ENCODE data around the gene MRPL16.
"Not testable (repeated sequence)": the region's sequence is repeated elsewhere in the genome, so short reads cannot be mapped to it uniquely, and the experiment has no call there.

Gene MRPL16

GRCh38 chr11:59854871-59855270 lies 44.3 kb upstream of the MRPL16 start:
- no peak overlapping the region for H3K4me2 ChIP-seq (ENCODE audit: low read length)
- TF ChIP-seq, protein P1, sequence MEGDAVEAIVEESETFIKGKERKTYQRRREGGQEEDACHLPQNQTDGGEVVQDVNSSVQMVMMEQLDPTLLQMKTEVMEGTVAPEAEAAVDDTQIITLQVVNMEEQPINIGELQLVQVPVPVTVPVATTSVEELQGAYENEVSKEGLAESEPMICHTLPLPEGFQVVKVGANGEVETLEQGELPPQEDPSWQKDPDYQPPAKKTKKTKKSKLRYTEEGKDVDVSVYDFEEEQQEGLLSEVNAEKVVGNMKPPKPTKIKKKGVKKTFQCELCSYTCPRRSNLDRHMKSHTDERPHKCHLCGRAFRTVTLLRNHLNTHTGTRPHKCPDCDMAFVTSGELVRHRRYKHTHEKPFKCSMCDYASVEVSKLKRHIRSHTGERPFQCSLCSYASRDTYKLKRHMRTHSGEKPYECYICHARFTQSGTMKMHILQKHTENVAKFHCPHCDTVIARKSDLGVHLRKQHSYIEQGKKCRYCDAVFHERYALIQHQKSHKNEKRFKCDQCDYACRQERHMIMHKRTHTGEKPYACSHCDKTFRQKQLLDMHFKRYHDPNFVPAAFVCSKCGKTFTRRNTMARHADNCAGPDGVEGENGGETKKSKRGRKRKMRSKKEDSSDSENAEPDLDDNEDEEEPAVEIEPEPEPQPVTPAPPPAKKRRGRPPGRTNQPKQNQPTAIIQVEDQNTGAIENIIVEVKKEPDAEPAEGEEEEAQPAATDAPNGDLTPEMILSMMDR (IDR thresholded peaks at IDR 0.05; ENCODE audit: low read depth, low read length, poor library complexity, severe bottlenecking) = no peak
- no peak for TF ChIP-seq EZH2phosphoT487 (IDR thresholded peaks at IDR 0.05; ENCODE audit: borderline replicate concordance, low read length)
- no peaks in the 10 kb centered on the region for H3K9me2 ChIP-seq (replicated peaks; ENCODE audit: control insufficient read depth, low read length)
- no peak overlapping the region for H3K27ac ChIP-seq (ENCODE audit: low read depth, low read length)
- H3F3A ChIP-seq (ENCODE audit: control insufficient read depth, insufficient read depth) = no peaks in the 10 kb centered on the region
- H3K4me1 ChIP-seq (ENCODE audit: control insufficient read depth, low read length) = no peaks in the 10 kb centered on the region
- H3K79me2 ChIP-seq (ENCODE audit: control insufficient read depth, low read length) = no peaks in the 10 kb centered on the region
- H3K4me3 ChIP-seq (ENCODE audit: low read length) = no peak overlapping the region
- H3K9me3 ChIP-seq (ENCODE audit: control insufficient read depth, insufficient read depth, low read length) = no peaks in the 10 kb centered on the region
- no peaks in the 10 kb centered on the region for H3K36me3 ChIP-seq (ENCODE audit: control insufficient read depth, low read length)
- H3K27me3 ChIP-seq (ENCODE audit: control insufficient read depth, low read length) = peaks cover 7% of the 10 kb centered on the region; the same call in 1 of the 2 replicates
- no peaks in the 10 kb centered on the region for H4K20me1 ChIP-seq (ENCODE audit: control insufficient read depth, insufficient read depth, low read depth, low read length)

DNA sequence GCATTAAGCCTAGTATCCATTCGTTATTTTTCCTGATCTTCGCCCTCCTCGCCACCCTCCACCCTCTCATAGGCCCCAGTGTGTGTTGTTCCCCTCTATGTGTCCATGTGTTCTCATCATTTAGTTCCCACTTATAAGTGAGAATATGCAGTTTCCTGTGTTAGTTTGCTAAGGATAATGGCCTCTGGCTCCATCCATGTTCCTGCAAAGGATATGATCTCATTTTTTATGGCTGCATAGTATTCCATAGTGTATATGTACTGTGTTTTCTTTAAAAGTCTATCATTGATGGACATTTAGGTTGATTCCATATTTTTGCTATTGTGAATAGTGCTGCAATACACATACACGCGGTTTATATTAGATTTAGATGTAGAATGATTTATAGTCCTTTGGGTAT lies 40.8 kb upstream of the MRPL16 start:
- H3K79me2 ChIP-seq (ENCODE audit: control insufficient read depth, low read length); H3K27ac ChIP-seq (ENCODE audit: low read depth, low read length); H3K4me2 ChIP-seq (ENCODE audit: low read length); H3K4me1 ChIP-seq (ENCODE audit: control insufficient read depth, low read length); H3K4me3 ChIP-seq (ENCODE audit: low read length); H3K9me3 ChIP-seq (ENCODE audit: control insufficient read depth, insufficient read depth, low read length); H4K20me1 ChIP-seq (ENCODE audit: control insufficient read depth, insufficient read depth, low read depth, low read length); H3K36me3 ChIP-seq (ENCODE audit: control insufficient read depth, low read length); H3F3A ChIP-seq (ENCODE audit: control insufficient read depth, insufficient read depth); H3K27me3 ChIP-seq (ENCODE audit: control insufficient read depth, low read length); H3K9me2 ChIP-seq (replicated peaks; ENCODE audit: control insufficient read depth, low read length): not testable (repeated sequence)

DNA sequence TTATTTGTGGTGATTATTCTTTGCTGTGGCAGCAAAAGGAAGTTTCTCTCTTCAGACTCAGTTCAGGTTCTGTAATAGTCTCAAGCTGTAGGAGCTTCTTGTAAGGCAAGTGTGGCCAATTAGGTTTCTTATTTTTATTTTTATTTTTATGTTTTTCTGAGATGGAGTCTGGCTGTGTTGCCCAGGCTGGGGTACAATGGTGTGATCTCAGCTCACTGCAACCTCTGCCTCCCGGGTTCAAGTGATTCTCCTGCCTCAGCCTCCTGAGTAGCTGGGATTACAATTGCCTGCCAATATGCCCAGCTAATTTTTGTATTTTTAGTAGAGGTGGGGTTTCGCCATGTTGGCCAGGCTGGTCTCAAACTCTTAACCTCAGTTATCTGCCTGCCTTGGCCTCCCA lies 39.0 kb upstream of the MRPL16 start:
- not testable (repeated sequence) for H3K4me2 ChIP-seq (ENCODE audit: low read length); H3F3A ChIP-seq (ENCODE audit: control insufficient read depth, insufficient read depth); H3K9me3 ChIP-seq (ENCODE audit: control insufficient read depth, insufficient read depth, low read length); H4K20me1 ChIP-seq (ENCODE audit: control insufficient read depth, insufficient read depth, low read depth, low read length); H3K27ac ChIP-seq (ENCODE audit: low read depth, low read length); H3K4me3 ChIP-seq (ENCODE audit: low read length); H3K36me3 ChIP-seq (ENCODE audit: control insufficient read depth, low read length); H3K9me2 ChIP-seq (replicated peaks; ENCODE audit: control insufficient read depth, low read length); H3K4me1 ChIP-seq (ENCODE audit: control insufficient read depth, low read length); H3K79me2 ChIP-seq (ENCODE audit: control insufficient read depth, low read length); H3K27me3 ChIP-seq (ENCODE audit: control insufficient read depth, low read length)

- TF ChIP-seq, protein P1 (IDR thresholded peaks at IDR 0.05; ENCODE audit: low read depth, low read length, poor library complexity, severe bottlenecking) = no peak
- no peak for TF ChIP-seq EZH2phosphoT487 (IDR thresholded peaks at IDR 0.05; ENCODE audit: borderline replicate concordance, low read length)
- no peak overlapping the region for H3K27ac ChIP-seq (ENCODE audit: low read depth, low read length)
- no peaks in the 10 kb centered on the region for H4K20me1 ChIP-seq (ENCODE audit: control insufficient read depth, insufficient read depth, low read depth, low read length)
- H3K4me2 ChIP-seq (ENCODE audit: low read length) = no peak overlapping the region
- H3K4me3 ChIP-seq (ENCODE audit: low read length) = no peak overlapping the region
- H3F3A ChIP-seq (ENCODE audit: control insufficient read depth, insufficient read depth) = no peaks in the 10 kb centered on the region
- no peaks in the 10 kb centered on the region for H3K4me1 ChIP-seq (ENCODE audit: control insufficient read depth, low read length)
- H3K27me3 ChIP-seq (ENCODE audit: control insufficient read depth, low read length) = peaks cover 7% of the 10 kb centered on the region; the same call in 1 of the 2 replicates
- no peaks in the 10 kb centered on the region for H3K9me3 ChIP-seq (ENCODE audit: control insufficient read depth, insufficient read depth, low read length)
- H3K9me2 ChIP-seq (replicated peaks; ENCODE audit: control insufficient read depth, low read length) = no peaks in the 10 kb centered on the region
- no peaks in the 10 kb centered on the region for H3K36me3 ChIP-seq (ENCODE audit: control insufficient read depth, low read length)
- no peaks in the 10 kb centered on the region for H3K79me2 ChIP-seq (ENCODE audit: control insufficient read depth, low read length)
These were observed 38.6 kb upstream of the MRPL16 start for GRCh38 chr11:59849129-59849528.

- H3K27ac ChIP-seq (ENCODE audit: low read depth, low read length); H3K36me3 ChIP-seq (ENCODE audit: control insufficient read depth, low read length); H3K79me2 ChIP-seq (ENCODE audit: control insufficient read depth, low read length); H3K4me3 ChIP-seq (ENCODE audit: low read length); H3K9me2 ChIP-seq (replicated peaks; ENCODE audit: control insufficient read depth, low read length); H3F3A ChIP-seq (ENCODE audit: control insufficient read depth, insufficient read depth); H3K27me3 ChIP-seq (ENCODE audit: control insufficient read depth, low read length); H3K9me3 ChIP-seq (ENCODE audit: control insufficient read depth, insufficient read depth, low read length); H4K20me1 ChIP-seq (ENCODE audit: control insufficient read depth, insufficient read depth, low read depth, low read length); H3K4me2 ChIP-seq (ENCODE audit: low read length); H3K4me1 ChIP-seq (ENCODE audit: control insufficient read depth, low read length): not testable (repeated sequence)
These were observed 37.9 kb upstream of the MRPL16 start for GRCh38 chr11:59848439-59848838.
